ENCODE data around the gene OLFML2A. TPM values are rescaled to one million over a fixed set of nuclear protein-coding genes. Genes with fewer than 3 reads are reported as not detected.

The OLFML2A gene
- total RNA-seq, 1 experiment from 2014 or later: 6.7 TPM

DNA sequence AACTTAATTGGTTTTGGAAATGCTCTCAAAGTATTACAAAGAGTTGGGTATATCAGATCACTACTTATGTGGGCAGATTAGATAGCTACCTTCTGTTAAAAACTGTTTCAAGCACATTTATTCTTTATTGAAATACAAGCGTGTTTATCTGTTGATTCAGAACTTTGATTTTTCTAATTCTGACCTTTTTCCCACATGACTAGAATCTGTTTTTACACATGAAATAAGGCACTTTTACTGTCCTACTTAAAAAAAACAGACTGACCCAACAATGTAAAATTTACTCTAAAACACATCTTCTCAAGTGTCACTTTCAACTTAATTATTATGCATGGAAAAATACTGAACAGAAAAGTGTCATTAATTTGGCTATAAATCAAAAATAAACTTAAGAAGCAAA, 10.6 kb upstream of the OLFML2A start (continued):
- no peak for TF ChIP-seq ZNF396 (CRISPR knock-in tag; IDR thresholded peaks at IDR 0.05; ENCODE audit: borderline replicate concordance)

DNA sequence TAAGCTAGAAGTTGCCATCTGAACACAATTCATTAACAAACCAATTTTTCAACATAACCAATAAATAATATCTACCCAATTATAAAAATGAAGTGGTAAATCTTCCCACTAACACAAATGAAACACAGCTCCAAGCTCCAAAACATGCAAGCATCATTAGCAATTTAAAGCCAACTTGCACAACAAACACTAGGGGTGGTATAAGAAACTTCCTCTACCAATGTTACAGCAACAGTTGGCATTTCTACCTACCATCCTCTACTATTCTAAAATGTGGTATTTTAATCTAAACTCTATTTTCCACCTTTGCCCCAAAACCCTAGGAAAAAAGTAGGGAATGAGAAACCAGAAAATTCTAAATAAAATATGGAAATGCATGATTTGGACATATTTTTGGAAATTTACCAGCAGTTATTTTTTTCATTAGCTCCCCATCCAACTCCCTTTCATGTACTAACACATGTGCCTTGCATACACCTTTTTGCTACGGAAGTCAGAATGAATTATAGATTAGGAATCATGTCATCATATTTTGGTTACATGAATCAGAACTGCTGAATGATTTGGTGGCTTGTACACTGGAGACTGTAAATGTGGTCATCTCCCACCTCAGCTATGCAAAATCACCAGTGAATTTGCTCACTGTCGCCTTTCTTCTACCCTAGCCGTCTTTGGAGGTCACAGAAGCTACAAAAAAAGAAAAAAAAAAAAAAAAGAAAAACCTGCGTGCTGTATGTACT, 9.9 kb upstream of the OLFML2A start:
- TF ChIP-seq ZNF317 (CRISPR knock-in tag; IDR thresholded peaks at IDR 0.05; ENCODE audit: borderline replicate concordance, low read depth): no peak
- no peak for TF ChIP-seq NR2C2 (CRISPR knock-in tag; IDR thresholded peaks at IDR 0.05)
- no peak for TF ChIP-seq PRRX2 (CRISPR knock-in tag; IDR thresholded peaks at IDR 0.05)
- TF ChIP-seq, protein P1, sequence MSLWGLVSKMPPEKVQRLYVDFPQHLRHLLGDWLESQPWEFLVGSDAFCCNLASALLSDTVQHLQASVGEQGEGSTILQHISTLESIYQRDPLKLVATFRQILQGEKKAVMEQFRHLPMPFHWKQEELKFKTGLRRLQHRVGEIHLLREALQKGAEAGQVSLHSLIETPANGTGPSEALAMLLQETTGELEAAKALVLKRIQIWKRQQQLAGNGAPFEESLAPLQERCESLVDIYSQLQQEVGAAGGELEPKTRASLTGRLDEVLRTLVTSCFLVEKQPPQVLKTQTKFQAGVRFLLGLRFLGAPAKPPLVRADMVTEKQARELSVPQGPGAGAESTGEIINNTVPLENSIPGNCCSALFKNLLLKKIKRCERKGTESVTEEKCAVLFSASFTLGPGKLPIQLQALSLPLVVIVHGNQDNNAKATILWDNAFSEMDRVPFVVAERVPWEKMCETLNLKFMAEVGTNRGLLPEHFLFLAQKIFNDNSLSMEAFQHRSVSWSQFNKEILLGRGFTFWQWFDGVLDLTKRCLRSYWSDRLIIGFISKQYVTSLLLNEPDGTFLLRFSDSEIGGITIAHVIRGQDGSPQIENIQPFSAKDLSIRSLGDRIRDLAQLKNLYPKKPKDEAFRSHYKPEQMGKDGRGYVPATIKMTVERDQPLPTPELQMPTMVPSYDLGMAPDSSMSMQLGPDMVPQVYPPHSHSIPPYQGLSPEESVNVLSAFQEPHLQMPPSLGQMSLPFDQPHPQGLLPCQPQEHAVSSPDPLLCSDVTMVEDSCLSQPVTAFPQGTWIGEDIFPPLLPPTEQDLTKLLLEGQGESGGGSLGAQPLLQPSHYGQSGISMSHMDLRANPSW (CRISPR knock-in tag; conservative IDR thresholded peaks at IDR 0.05; ENCODE audit: low read depth): no peak
- TF ChIP-seq ZNF423 (CRISPR knock-in tag; IDR thresholded peaks at IDR 0.05): no peak
- no peak for TF ChIP-seq ETV6 (CRISPR knock-in tag; IDR thresholded peaks at IDR 0.05)
- TF ChIP-seq OVOL2 (CRISPR knock-in tag; IDR thresholded peaks at IDR 0.05; ENCODE audit: borderline replicate concordance): no peak
- TF ChIP-seq, protein P2, sequence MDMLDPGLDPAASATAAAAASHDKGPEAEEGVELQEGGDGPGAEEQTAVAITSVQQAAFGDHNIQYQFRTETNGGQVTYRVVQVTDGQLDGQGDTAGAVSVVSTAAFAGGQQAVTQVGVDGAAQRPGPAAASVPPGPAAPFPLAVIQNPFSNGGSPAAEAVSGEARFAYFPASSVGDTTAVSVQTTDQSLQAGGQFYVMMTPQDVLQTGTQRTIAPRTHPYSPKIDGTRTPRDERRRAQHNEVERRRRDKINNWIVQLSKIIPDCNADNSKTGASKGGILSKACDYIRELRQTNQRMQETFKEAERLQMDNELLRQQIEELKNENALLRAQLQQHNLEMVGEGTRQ (CRISPR knock-in tag; IDR thresholded peaks at IDR 0.05): no peak
- TF ChIP-seq, protein P3, sequence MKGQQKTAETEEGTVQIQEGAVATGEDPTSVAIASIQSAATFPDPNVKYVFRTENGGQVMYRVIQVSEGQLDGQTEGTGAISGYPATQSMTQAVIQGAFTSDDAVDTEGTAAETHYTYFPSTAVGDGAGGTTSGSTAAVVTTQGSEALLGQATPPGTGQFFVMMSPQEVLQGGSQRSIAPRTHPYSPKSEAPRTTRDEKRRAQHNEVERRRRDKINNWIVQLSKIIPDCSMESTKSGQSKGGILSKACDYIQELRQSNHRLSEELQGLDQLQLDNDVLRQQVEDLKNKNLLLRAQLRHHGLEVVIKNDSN (CRISPR knock-in tag; IDR thresholded peaks at IDR 0.05): no peak
- TF ChIP-seq, protein P4, sequence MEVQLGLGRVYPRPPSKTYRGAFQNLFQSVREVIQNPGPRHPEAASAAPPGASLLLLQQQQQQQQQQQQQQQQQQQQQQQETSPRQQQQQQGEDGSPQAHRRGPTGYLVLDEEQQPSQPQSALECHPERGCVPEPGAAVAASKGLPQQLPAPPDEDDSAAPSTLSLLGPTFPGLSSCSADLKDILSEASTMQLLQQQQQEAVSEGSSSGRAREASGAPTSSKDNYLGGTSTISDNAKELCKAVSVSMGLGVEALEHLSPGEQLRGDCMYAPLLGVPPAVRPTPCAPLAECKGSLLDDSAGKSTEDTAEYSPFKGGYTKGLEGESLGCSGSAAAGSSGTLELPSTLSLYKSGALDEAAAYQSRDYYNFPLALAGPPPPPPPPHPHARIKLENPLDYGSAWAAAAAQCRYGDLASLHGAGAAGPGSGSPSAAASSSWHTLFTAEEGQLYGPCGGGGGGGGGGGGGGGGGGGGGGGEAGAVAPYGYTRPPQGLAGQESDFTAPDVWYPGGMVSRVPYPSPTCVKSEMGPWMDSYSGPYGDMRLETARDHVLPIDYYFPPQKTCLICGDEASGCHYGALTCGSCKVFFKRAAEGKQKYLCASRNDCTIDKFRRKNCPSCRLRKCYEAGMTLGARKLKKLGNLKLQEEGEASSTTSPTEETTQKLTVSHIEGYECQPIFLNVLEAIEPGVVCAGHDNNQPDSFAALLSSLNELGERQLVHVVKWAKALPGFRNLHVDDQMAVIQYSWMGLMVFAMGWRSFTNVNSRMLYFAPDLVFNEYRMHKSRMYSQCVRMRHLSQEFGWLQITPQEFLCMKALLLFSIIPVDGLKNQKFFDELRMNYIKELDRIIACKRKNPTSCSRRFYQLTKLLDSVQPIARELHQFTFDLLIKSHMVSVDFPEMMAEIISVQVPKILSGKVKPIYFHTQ (CRISPR knock-in tag; IDR thresholded peaks at IDR 0.05): no peak
- TF ChIP-seq JAZF1 (CRISPR knock-in tag; IDR thresholded peaks at IDR 0.05): no peak
- H3K27ac Mint-ChIP-seq: peak overlapping the region; percentile 6; the same call in 1 of the 2 replicates
- DNase-seq (ENCODE audit: low spot score) (no peak), ATAC-seq (no peak)
- ChIA-PET POLR2A (interaction anchor here (0.6 kb wide), 1 partner anchor 230 kb away, joined by 3 read pairs; no protein-coding TSS in a partner anchor), CTCF (interaction anchor here (0.7 to 6.2 kb wide), 12 partner anchors 10 to 289 kb away, joined by 3 to 41 read pairs (median 4); partner anchors contain the start of gene WDR38)
- no peaks in the 10 kb centered on the region for H3K36me3 Mint-ChIP-seq
- peak overlapping the region; percentile 47 for H3K4me3 Mint-ChIP-seq
- H3K4me1 Mint-ChIP-seq: peaks cover 74% of the 10 kb centered on the region
- no peaks in the 10 kb centered on the region for H3K9me3 Mint-ChIP-seq
- H3K27me3 Mint-ChIP-seq (ENCODE audit: low read depth): no peaks in the 10 kb centered on the region; the same call in none of the 2 replicates

DNA sequence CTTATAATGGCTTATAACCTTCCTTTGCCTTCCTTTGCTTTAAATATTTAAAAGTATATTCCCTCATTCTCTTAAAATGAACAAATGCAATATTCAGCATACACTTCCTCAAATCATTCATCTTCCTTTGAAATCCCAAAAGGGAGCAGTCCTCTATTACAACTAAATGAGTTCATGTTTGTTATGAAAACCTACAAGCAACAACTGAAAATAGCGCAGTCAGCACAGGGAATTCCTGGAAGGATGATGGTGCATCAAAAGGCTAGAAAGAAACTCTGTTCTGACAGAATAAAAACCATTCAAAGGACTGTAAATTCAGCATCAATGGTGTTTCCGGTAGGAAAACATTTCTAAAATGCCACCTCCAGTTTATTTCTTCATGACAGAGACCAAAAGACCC, 9.1 kb upstream of the OLFML2A start:
- no peak for DNase-seq (ENCODE audit: low spot score)
- TF ChIP-seq ATF1 (CRISPR knock-in tag; IDR thresholded peaks at IDR 0.05): no peak
- TF ChIP-seq, protein P5, sequence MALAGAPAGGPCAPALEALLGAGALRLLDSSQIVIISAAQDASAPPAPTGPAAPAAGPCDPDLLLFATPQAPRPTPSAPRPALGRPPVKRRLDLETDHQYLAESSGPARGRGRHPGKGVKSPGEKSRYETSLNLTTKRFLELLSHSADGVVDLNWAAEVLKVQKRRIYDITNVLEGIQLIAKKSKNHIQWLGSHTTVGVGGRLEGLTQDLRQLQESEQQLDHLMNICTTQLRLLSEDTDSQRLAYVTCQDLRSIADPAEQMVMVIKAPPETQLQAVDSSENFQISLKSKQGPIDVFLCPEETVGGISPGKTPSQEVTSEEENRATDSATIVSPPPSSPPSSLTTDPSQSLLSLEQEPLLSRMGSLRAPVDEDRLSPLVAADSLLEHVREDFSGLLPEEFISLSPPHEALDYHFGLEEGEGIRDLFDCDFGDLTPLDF (CRISPR knock-in tag; IDR thresholded peaks at IDR 0.05): no peak
- TF ChIP-seq CREM (CRISPR knock-in tag; IDR thresholded peaks at IDR 0.05): no peak
- no peak for TF ChIP-seq ESRRA (CRISPR knock-in tag; IDR thresholded peaks at IDR 0.05; ENCODE audit: borderline replicate concordance)
- TF ChIP-seq ZNF232 (CRISPR knock-in tag; IDR thresholded peaks at IDR 0.05): no peak
- TF ChIP-seq SP1 (CRISPR knock-in tag; conservative IDR thresholded peaks at IDR 0.05): no peak
- TF ChIP-seq ZNF671 (CRISPR knock-in tag; IDR thresholded peaks at IDR 0.05): no peak
- TF ChIP-seq, protein P6, sequence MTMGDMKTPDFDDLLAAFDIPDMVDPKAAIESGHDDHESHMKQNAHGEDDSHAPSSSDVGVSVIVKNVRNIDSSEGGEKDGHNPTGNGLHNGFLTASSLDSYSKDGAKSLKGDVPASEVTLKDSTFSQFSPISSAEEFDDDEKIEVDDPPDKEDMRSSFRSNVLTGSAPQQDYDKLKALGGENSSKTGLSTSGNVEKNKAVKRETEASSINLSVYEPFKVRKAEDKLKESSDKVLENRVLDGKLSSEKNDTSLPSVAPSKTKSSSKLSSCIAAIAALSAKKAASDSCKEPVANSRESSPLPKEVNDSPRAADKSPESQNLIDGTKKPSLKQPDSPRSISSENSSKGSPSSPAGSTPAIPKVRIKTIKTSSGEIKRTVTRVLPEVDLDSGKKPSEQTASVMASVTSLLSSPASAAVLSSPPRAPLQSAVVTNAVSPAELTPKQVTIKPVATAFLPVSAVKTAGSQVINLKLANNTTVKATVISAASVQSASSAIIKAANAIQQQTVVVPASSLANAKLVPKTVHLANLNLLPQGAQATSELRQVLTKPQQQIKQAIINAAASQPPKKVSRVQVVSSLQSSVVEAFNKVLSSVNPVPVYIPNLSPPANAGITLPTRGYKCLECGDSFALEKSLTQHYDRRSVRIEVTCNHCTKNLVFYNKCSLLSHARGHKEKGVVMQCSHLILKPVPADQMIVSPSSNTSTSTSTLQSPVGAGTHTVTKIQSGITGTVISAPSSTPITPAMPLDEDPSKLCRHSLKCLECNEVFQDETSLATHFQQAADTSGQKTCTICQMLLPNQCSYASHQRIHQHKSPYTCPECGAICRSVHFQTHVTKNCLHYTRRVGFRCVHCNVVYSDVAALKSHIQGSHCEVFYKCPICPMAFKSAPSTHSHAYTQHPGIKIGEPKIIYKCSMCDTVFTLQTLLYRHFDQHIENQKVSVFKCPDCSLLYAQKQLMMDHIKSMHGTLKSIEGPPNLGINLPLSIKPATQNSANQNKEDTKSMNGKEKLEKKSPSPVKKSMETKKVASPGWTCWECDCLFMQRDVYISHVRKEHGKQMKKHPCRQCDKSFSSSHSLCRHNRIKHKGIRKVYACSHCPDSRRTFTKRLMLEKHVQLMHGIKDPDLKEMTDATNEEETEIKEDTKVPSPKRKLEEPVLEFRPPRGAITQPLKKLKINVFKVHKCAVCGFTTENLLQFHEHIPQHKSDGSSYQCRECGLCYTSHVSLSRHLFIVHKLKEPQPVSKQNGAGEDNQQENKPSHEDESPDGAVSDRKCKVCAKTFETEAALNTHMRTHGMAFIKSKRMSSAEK (CRISPR knock-in tag; IDR thresholded peaks at IDR 0.05; ENCODE audit: borderline replicate concordance): no peak
- no peak for TF ChIP-seq ZNF138 (CRISPR knock-in tag; conservative IDR thresholded peaks at IDR 0.05)

More for the DNA sequence above, 9.1 kb upstream of the OLFML2A start:
- Mint-ChIP-seq H3K27me3 (ENCODE audit: low read depth) (no peaks in the 10 kb centered on the region; the same call in none of the 2 replicates), H3K27ac (no peak overlapping the region), H3K4me3 (peak overlapping the region; percentile 85), H3K4me1 (peaks cover 73% of the 10 kb centered on the region), H3K9me3 (no peaks in the 10 kb centered on the region), H3K36me3 (no peaks in the 10 kb centered on the region)
- no peak for ATAC-seq
- POLR2A ChIA-PET: no interaction called here
- CTCF ChIA-PET: interaction anchor here (6.2 kb wide), 1 partner anchor 85 kb away, joined by 41 read pairs; the partner anchor contains the start of gene WDR38

Data from WTC11 (cell line).